Thymus (tissue), 11 donors: Measurements from ENCODE around the gene SAA4. TPM values are rescaled to one million over a fixed set of nuclear protein-coding genes. Genes with fewer than 3 reads are reported as not detected.
"Not testable (repeated sequence)": the region's sequence is repeated elsewhere in the genome, so short reads cannot be mapped to it uniquely, and the experiment has no call there.

Source experiments
- DNase-seq, 9 donors: peaks; one replicate each; pipeline ENCODE4 v3.0.0-alpha.2; 2013; ENCODE audit warnings: low spot score in 9 of 9, low read depth in 6 of 9, missing footprints in 1 of 9
- H3K27ac ChIP-seq, 2 donors: one replicate each; pipeline ENCODE4 v1.5.1; 2013; ENCODE audit warnings: control low read depth in 1 of 2, low read depth in 1 of 2, low read length in 1 of 2, mild to moderate bottlenecking in 1 of 2, moderate library complexity in 1 of 2
- H3K27me3 ChIP-seq, 2 donors: one replicate each; pipeline ENCODE4 v1.5.1; 2013; ENCODE audit warnings: low read length in 1 of 2; ENCODE audit not compliant: control insufficient read depth in 2 of 2, insufficient read depth in 1 of 2
- H3K36me3 ChIP-seq, 2 donors: one replicate each; pipeline ENCODE4 v1.5.1; 2013; ENCODE audit warnings: low read length in 1 of 2, mild to moderate bottlenecking in 1 of 2, moderate library complexity in 1 of 2; ENCODE audit not compliant: control insufficient read depth in 2 of 2, insufficient read depth in 2 of 2
- H3K4me1 ChIP-seq, 2 donors: one replicate each; pipeline ENCODE4 v1.5.1; 2013; ENCODE audit warnings: low read length in 2 of 2; ENCODE audit not compliant: control insufficient read depth in 2 of 2, insufficient read depth in 2 of 2
- H3K4me3 ChIP-seq, 2 donors: one replicate each; pipeline ENCODE4 v1.5.1; 2013; ENCODE audit warnings: low read length in 2 of 2, control low read depth in 1 of 2, mild to moderate bottlenecking in 1 of 2
- H3K9me3 ChIP-seq, 2 donors: one replicate each; pipeline ENCODE4 v1.5.1; 2013; ENCODE audit warnings: low read length in 1 of 2, mild to moderate bottlenecking in 1 of 2; ENCODE audit not compliant: control insufficient read depth in 2 of 2, insufficient read depth in 1 of 2
- WGBS: extraction: QIAGEN DNeasy Blood & Tissue Kit; methylation state at CpG from one replicate; pipeline ENCODE4 v1.1.7; 2013; 5-methylcytosine and 5-hydroxymethylcytosine counted together
- polyA plus RNA-seq: library from polyadenylated mRNA; stranded (reverse); fragments of 200-250 nt; gene quantifications from one replicate; pipeline ENCODE4 v1.2.3, GENCODE V29; 2013
- total RNA-seq: library from RNA; stranded (reverse); fragments of 120-200 nt; gene quantifications from one replicate; pipeline ENCODE4 v1.2.4, GENCODE V29; 2013
- donor health status: healthy.

The SAA4 gene
- total and polyA plus RNA-seq, 2 donors: 0.61 to 19.4 TPM

GRCh38 chr11:18253778-18254338 lies 17.3 kb upstream of the SAA4 start:
- Histone ChIP-seq H3K9me3 (no peaks in the 10 kb centered on the region), H3K4me3 (no peak overlapping the region), H3K27me3 (peaks cover 2% of the 10 kb centered on the region in 2 donors), H3K27ac (no peak overlapping the region), H3K36me3 (no peaks in the 10 kb centered on the region), H3K4me1 (no peaks in the 10 kb centered on the region)
- 86% methylated on average over 11 of the region's 11 CpGs for WGBS
- DNase-seq: no peak

GRCh38 chr11:18253233-18253632 lies 16.6 kb upstream of the SAA4 start:
- Histone ChIP-seq H3K36me3 (no peaks in the 10 kb centered on the region), H3K4me1 (no peaks in the 10 kb centered on the region), H3K27me3 (peaks cover 2% of the 10 kb centered on the region in 2 donors), H3K9me3 (no peaks in the 10 kb centered on the region), H3K4me3 (no peak overlapping the region), H3K27ac (no peak overlapping the region)
- 95% methylated on average over 3 of the region's 3 CpGs for WGBS
- DNase-seq: no peak

GRCh38 chr11:18248561-18248960 lies 12.0 kb upstream of the SAA4 start, which contains the start of gene SAA2:
TSS of gene SAA2 (minus strand) at chr11:18248668. CDS start at chr11:18248011, 657 bp downstream.
- DNase-seq: no peak

DNA sequence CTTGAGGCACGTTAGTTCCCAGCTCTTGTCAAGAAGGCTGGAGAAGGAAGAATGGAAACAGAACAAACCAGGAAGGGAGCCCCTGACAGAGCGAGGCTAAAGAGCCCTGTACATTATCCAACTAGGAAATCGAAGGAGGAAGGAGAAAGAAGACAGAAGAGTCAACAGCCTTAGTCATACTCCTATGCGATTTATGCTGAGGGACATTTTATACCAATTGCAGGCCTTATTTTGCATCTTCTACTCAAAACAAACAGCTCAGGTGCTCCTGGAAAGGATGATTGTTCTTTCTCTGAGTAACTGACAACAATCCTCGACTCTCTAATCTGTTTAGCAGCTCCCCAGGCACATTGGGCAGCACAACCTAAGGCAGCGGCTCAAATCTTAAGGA lies 10.6 kb upstream of the SAA4 start:
- not testable (repeated sequence) for H3K27ac ChIP-seq, H3K4me1 ChIP-seq, H3K4me3 ChIP-seq, H3K9me3 ChIP-seq, H3K36me3 ChIP-seq, DNase-seq, H3K27me3 ChIP-seq
- WGBS: 73% methylated on average over 4 of the region's 6 CpGs

More at GRCh38 chr11:18248561-18248960, 12.0 kb upstream of the SAA4 start, which contains the start of gene SAA2:
- Histone ChIP-seq H3K4me1 (no peaks in the 10 kb centered on the region), H3K9me3 (no peaks in the 10 kb centered on the region), H3K27ac (no peak within 1 kb of the TSS), H3K4me3 (no peak within 1 kb of the TSS), H3K27me3 (peaks cover 0 to 2% of the 10 kb centered on the region in 2 donors), H3K36me3 (no peaks in the 10 kb centered on the region)
- 78% methylated on average over 5 of the region's 5 CpGs for WGBS

GRCh38 chr11:18246379-18247190 lies 10.0 kb upstream of the SAA4 start:
- H3K9me3 ChIP-seq, H3K4me3 ChIP-seq, H3K27me3 ChIP-seq, H3K36me3 ChIP-seq, H3K4me1 ChIP-seq, DNase-seq, H3K27ac ChIP-seq: not testable (repeated sequence)
- WGBS: 69% methylated on average over 10 of the region's 11 CpGs

DNA sequence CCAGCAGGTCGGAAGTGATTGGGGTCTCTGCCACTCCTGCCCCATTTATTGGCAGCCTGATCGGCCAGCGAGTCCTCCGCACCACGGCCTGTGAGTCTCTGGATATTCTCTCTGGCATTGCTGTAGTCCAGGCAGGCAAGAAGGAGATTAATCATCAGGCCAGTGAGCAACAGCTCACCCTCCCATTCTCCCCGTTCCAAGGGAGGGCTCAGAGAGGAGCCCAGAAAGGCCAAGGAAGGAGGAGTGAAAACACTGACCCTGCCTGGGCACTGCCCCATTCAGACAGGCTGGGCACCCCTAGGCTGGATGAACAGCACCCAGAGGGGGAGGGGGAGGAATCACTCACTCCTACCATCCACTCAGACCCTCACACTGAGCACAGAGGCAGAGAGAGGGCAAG lies 8.8 kb upstream of the SAA4 start:
- no peaks in the 10 kb centered on the region for H3K9me3 ChIP-seq
- no peaks in the 10 kb centered on the region for H3K36me3 ChIP-seq
- WGBS: 80% methylated on average over 6 of the region's 6 CpGs
- H3K4me1 ChIP-seq: no peaks in the 10 kb centered on the region
- no peaks in the 10 kb centered on the region for H3K27me3 ChIP-seq
- no peak overlapping the region for H3K4me3 ChIP-seq
- H3K27ac ChIP-seq: no peak overlapping the region
- DNase-seq: no peak

DNA sequence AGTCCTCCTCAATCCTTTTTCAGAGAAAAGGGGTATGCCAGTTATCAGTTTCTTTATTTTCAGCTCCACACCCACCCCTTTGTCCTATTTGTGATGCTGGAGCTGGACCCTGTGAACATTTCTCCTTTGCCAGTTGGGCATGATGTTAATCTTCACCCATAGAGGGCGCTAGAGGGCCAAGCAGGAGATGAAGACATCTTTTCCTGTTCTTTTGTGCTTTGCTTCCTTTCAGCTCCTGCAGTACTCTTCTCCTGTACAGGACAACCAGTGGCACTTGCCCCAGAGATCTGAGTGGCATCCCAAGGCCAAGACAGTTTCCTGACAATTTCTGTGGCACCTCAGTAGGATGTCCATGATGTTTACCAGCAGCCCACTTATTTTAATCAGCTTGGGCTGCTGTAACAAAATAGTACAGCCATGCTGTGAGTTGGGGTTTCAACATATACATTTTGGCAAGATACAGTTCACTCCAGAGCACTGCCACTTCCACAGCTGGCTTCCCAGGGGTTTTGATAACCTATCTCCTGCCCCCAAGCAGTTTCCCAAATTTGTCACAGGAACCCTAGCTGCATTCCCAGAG lies 7.3 kb upstream of the SAA4 start:
- peak; percentile 19 to 78 (median 61) for DNase-seq
- no peak overlapping the region for H3K27ac ChIP-seq
- H3K4me3 ChIP-seq: no peak overlapping the region
- 0% methylated on average over 1 of the region's 1 CpG for WGBS
- H3K4me1 ChIP-seq: no peaks in the 10 kb centered on the region
- H3K27me3 ChIP-seq: peaks cover 0 to 4% of the 10 kb centered on the region in 2 donors
- H3K36me3 ChIP-seq: no peaks in the 10 kb centered on the region
- H3K9me3 ChIP-seq: no peaks in the 10 kb centered on the region

- no peak for DNase-seq
- Histone ChIP-seq H3K27ac (no peak overlapping the region), H3K9me3 (no peaks in the 10 kb centered on the region), H3K4me3 (no peak overlapping the region), H3K4me1 (no peaks in the 10 kb centered on the region), H3K27me3 (peaks cover 0 to 6% of the 10 kb centered on the region in 2 donors), H3K36me3 (no peaks in the 10 kb centered on the region)
- WGBS: 95% methylated on average over 1 of the region's 1 CpG
These were observed 3.1 kb upstream of the SAA4 start for GRCh38 chr11:18239655-18240054.
